ENCODE results near the gene AMIGO3.
"Not testable (repeated sequence)": the region's sequence is repeated elsewhere in the genome, so short reads cannot be mapped to it uniquely, and the experiment has no call there.

Gene AMIGO3

GRCh38 chr3:49690856-49691255, 28.6 kb downstream of the AMIGO3 start:
- H3K4me1 ChIP-seq (ENCODE audit: control insufficient read depth, insufficient read depth, low read length) = peaks cover 16% of the 10 kb centered on the region
- not testable (repeated sequence) for H3K4me3 ChIP-seq (ENCODE audit: low read length); H3K9me3 ChIP-seq (replicated peaks; ENCODE audit: low read length); H3K27me3 ChIP-seq (ENCODE audit: control insufficient read depth, insufficient read depth, low read length); H3K9ac ChIP-seq (ENCODE audit: low read depth, low read length); H3K36me3 ChIP-seq (ENCODE audit: insufficient read depth, low read length)
- peak overlapping the region; percentile 93 for H3K4me2 ChIP-seq (ENCODE audit: low read length)

DNA sequence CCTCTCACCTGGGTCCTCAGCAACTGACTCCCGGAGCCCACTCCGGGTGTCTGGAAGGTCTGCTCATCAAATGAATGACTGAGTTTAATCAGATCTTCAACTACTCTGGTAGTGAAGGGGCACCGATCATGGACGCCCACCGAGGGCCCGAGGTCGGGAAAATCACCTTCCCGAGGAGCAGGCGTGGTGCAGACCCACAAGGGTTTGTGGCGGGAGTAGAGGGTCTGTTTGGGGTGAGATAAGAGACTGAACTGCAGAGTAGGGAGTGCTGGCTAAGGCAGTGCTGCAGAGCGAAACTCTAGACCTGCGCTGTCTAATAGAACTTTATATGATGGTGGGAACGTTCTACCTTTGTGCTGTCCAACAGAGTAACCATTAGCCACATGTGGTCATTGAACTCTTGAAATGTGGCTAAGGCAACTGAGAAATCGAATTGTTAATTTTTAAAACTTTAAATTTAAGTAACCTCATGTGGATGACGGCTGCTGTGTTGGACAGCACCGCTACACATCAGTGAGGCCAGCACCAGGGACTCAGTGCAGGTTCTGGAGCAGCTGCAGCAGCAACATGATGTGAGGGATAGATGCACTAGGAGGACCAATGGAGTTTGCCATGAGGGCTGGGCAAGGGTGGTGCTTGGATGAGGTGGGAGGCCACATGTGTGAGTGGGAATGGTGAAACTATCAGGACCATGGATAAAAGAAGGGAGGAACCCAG, 29.4 kb downstream of the AMIGO3 start:
- Histone ChIP-seq H3K4me2 (ENCODE audit: low read length) (peak overlapping the region; percentile 93), H3K9ac (ENCODE audit: low read depth, low read length) (peak overlapping the region; percentile 93), H3K4me3 (ENCODE audit: low read length) (peak overlapping the region; percentile 94), H3K4me1 (ENCODE audit: control insufficient read depth, insufficient read depth, low read length) (peaks cover 16% of the 10 kb centered on the region)
- not testable (repeated sequence) for H3K9me3 ChIP-seq (replicated peaks; ENCODE audit: low read length); H3K27me3 ChIP-seq (ENCODE audit: control insufficient read depth, insufficient read depth, low read length); H3K36me3 ChIP-seq (ENCODE audit: insufficient read depth, low read length)

GRCh38 chr3:49689046-49689907, 30.2 kb downstream of the AMIGO3 start, which contains the start of the genes MST1 and RNF123:
Gene MST1 (minus strand): TSS chr3:49689474. CDS start chr3:49688691, 783 bp downstream.
Gene RNF123 (plus strand): TSS chr3:49689557. CDS start chr3:49691166, 1,609 bp downstream.
- Histone ChIP-seq H3K4me3 (ENCODE audit: low read length) (peak within 1 kb of the TSS; percentile 94), H3K4me1 (ENCODE audit: control insufficient read depth, insufficient read depth, low read length) (peaks cover 16% of the 10 kb centered on the region), H3K9me3 (replicated peaks; ENCODE audit: low read length) (no peaks in the 10 kb centered on the region), H3K36me3 (ENCODE audit: insufficient read depth, low read length) (no peaks in the 10 kb centered on the region), H3K9ac (ENCODE audit: low read depth, low read length) (peak within 1 kb of the TSS; percentile 93), H3K27me3 (ENCODE audit: control insufficient read depth, insufficient read depth, low read length) (no peaks in the 10 kb centered on the region), H3K4me2 (ENCODE audit: low read length) (peak within 1 kb of the TSS; percentile 93)

DNA sequence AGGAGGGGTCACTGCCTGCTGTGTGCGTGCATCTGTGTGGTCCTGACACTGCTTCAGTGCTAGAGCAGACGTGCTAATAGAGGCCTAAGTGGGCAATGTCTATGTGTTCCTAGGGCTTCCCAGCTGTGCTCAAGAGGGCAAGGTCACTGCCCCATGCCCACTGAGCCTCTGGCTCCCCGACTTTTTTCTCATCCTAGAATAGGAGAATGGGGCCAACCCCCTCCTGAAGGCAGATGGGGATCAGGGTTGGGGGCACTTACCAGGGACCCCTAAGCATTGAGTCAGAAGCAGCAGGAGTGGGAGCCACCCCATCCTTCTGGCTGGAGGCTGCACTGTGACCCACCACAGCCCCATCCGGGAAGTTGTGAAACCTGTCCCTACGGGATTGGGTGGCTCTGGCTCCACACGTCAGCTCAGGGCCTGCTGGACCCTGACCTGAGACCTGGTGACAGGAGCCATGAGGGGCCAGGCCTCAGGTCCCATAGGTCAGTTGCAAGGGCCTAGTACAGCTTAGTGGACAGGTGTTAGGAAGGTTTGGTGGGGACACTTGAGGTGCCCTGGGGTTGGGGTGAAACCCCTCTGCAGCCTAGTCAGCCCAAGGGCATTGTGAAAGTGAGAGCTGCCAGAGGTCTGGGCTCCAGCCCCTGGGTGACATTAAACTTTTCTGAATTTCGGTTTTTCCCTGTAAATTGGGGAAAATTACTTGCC, 31.0 kb downstream of the AMIGO3 start:
- peaks cover 18% of the 10 kb centered on the region for H3K4me1 ChIP-seq (ENCODE audit: control insufficient read depth, insufficient read depth, low read length)
- H3K9me3 ChIP-seq (replicated peaks; ENCODE audit: low read length); H3K36me3 ChIP-seq (ENCODE audit: insufficient read depth, low read length); H3K27me3 ChIP-seq (ENCODE audit: control insufficient read depth, insufficient read depth, low read length): not testable (repeated sequence)
- peak overlapping the region; percentile 93 for H3K9ac ChIP-seq (ENCODE audit: low read depth, low read length)
- H3K4me3 ChIP-seq (ENCODE audit: low read length) = peak overlapping the region; percentile 94
- H3K4me2 ChIP-seq (ENCODE audit: low read length) = peak overlapping the region; percentile 93

GRCh38 chr3:49687424-49687795, 32.1 kb downstream of the AMIGO3 start:
- not testable (repeated sequence) for H3K9me3 ChIP-seq (replicated peaks; ENCODE audit: low read length); H3K4me3 ChIP-seq (ENCODE audit: low read length); H3K4me2 ChIP-seq (ENCODE audit: low read length); H3K9ac ChIP-seq (ENCODE audit: low read depth, low read length); H3K27me3 ChIP-seq (ENCODE audit: control insufficient read depth, insufficient read depth, low read length)
- H3K36me3 ChIP-seq (ENCODE audit: insufficient read depth, low read length) = peaks cover 13% of the 10 kb centered on the region
- H3K4me1 ChIP-seq (ENCODE audit: control insufficient read depth, insufficient read depth, low read length) = peaks cover 27% of the 10 kb centered on the region

DNA sequence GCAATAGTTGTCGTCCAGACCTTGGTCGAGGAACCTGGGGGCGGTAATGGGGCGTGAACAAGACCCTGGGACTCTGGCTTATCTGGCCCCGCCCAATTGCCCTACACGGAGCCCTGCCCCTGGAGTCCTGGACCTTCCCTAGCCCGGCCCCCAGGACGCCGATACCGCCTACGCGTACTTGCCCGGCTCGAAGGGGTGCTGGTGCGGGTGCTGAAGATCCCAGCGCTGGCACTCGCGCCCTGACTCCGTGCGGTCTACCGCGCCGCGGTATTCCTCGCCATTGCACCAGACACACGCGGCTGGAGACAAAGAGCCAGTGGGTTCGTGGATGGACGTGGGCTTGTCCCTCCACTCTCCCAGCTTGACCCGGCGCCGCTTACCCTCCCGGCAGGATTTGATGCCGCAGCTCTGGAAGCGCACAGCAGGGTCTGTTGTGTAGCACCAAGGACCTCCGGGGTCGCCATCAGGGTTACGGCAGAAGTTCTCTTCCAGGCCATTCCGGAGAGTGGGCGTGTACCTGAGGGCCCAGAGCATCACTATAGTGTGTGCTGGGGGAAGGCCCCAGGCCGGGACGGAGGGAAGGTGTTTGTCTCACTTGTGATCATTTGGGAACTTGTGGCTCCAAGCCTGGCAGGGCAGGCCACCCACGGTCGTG, 32.6 kb downstream of the AMIGO3 start:
- H3K4me3 ChIP-seq (ENCODE audit: low read length) = peak overlapping the region; percentile 47
- peaks cover 27% of the 10 kb centered on the region for H3K4me1 ChIP-seq (ENCODE audit: control insufficient read depth, insufficient read depth, low read length)
- not testable (repeated sequence) for H3K9ac ChIP-seq (ENCODE audit: low read depth, low read length)

DNA sequence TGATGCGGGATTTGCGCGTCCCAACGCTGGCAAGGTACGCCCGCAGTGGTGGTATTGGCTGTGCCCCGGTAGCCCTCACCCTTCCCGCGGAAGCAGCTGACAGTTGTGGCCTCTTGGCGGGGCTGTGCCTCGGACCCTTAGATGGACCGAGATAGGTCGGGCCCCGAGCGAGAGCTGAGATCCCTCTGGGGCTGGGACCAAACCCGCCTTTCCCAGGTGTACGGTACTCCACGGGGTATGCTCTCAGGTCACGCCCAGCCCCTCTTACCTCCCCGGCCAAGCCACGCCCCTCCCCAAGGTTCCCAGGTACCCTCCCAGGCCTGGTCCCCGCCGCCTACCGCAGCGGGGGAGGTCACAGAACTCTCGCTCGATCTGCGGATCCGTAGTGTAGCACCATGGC, 33.1 kb downstream of the AMIGO3 start:
- H3K9me3 ChIP-seq (replicated peaks; ENCODE audit: low read length); H3K27me3 ChIP-seq (ENCODE audit: control insufficient read depth, insufficient read depth, low read length); H3K9ac ChIP-seq (ENCODE audit: low read depth, low read length): not testable (repeated sequence)
- Histone ChIP-seq H3K4me3 (ENCODE audit: low read length) (peak overlapping the region; percentile 47), H3K4me2 (ENCODE audit: low read length) (peak overlapping the region; percentile 73), H3K4me1 (ENCODE audit: control insufficient read depth, insufficient read depth, low read length) (peaks cover 27% of the 10 kb centered on the region), H3K36me3 (ENCODE audit: insufficient read depth, low read length) (peaks cover 24% of the 10 kb centered on the region)

More for the DNA sequence above, 32.6 kb downstream of the AMIGO3 start:
- not testable (repeated sequence) for H3K9me3 ChIP-seq (replicated peaks; ENCODE audit: low read length); H3K27me3 ChIP-seq (ENCODE audit: control insufficient read depth, insufficient read depth, low read length)
- H3K4me2 ChIP-seq (ENCODE audit: low read length) = peak overlapping the region; percentile 73
- H3K36me3 ChIP-seq (ENCODE audit: insufficient read depth, low read length) = peaks cover 19% of the 10 kb centered on the region

GRCh38 chr3:49685846-49686245, 33.6 kb downstream of the AMIGO3 start:
- not testable (repeated sequence) for H3K9ac ChIP-seq (ENCODE audit: low read depth, low read length); H3K4me2 ChIP-seq (ENCODE audit: low read length); H3K27me3 ChIP-seq (ENCODE audit: control insufficient read depth, insufficient read depth, low read length); H3K4me3 ChIP-seq (ENCODE audit: low read length); H3K9me3 ChIP-seq (replicated peaks; ENCODE audit: low read length)
- peaks cover 27% of the 10 kb centered on the region for H3K4me1 ChIP-seq (ENCODE audit: control insufficient read depth, insufficient read depth, low read length)
- peaks cover 29% of the 10 kb centered on the region for H3K36me3 ChIP-seq (ENCODE audit: insufficient read depth, low read length)

DNA sequence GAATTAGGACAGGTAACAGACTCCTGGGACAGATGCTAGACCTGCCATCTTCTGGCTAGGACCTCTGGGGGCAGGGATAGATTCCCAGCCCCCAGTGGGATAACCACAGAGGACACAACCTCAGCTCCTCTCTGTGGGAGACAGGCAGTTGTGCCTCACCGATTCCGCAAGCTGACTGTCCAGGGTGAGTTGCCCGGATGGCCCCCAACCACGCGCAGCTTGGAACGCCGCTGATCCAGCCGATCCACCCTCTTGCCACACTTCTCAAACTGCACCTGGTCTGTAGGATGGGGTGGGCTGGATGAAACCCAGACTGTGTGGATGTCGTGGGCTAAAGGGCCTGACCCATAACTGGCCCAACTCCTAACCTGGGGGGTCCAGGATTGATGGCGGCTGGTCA, 34.4 kb downstream of the AMIGO3 start:
- H3K4me2 ChIP-seq (ENCODE audit: low read length); H3K9ac ChIP-seq (ENCODE audit: low read depth, low read length); H3K27me3 ChIP-seq (ENCODE audit: control insufficient read depth, insufficient read depth, low read length); H3K9me3 ChIP-seq (replicated peaks; ENCODE audit: low read length); H3K4me3 ChIP-seq (ENCODE audit: low read length): not testable (repeated sequence)
- H3K4me1 ChIP-seq (ENCODE audit: control insufficient read depth, insufficient read depth, low read length) = peaks cover 27% of the 10 kb centered on the region
- peaks cover 35% of the 10 kb centered on the region for H3K36me3 ChIP-seq (ENCODE audit: insufficient read depth, low read length)

GRCh38 chr3:49684453-49684852, 35.0 kb downstream of the AMIGO3 start:
- H3K4me3 ChIP-seq (ENCODE audit: low read length); H3K27me3 ChIP-seq (ENCODE audit: control insufficient read depth, insufficient read depth, low read length); H3K9ac ChIP-seq (ENCODE audit: low read depth, low read length); H3K4me2 ChIP-seq (ENCODE audit: low read length); H3K9me3 ChIP-seq (replicated peaks; ENCODE audit: low read length): not testable (repeated sequence)
- Histone ChIP-seq H3K36me3 (ENCODE audit: insufficient read depth, low read length) (peaks cover 42% of the 10 kb centered on the region), H3K4me1 (ENCODE audit: control insufficient read depth, insufficient read depth, low read length) (peaks cover 27% of the 10 kb centered on the region)

- H3K4me1 ChIP-seq (ENCODE audit: control insufficient read depth, insufficient read depth, low read length) = peaks cover 21% of the 10 kb centered on the region
- H3K36me3 ChIP-seq (ENCODE audit: insufficient read depth, low read length) = peaks cover 55% of the 10 kb centered on the region
- H3K9ac ChIP-seq (ENCODE audit: low read depth, low read length) = no peak overlapping the region
- H3K9me3 ChIP-seq (replicated peaks; ENCODE audit: low read length) = no peaks in the 10 kb centered on the region
- H3K27me3 ChIP-seq (ENCODE audit: control insufficient read depth, insufficient read depth, low read length) = no peaks in the 10 kb centered on the region
- no peak overlapping the region for H3K4me2 ChIP-seq (ENCODE audit: low read length)
- no peak overlapping the region for H3K4me3 ChIP-seq (ENCODE audit: low read length)
Measured at GRCh38 chr3:49683162-49683561, 36.3 kb downstream of the AMIGO3 start.

Measured in skeletal muscle satellite cell (primary cell).